ENCODE data around the gene AGO3. TPM values are rescaled to one million over a fixed set of nuclear protein-coding genes. Genes with fewer than 3 reads are reported as not detected.

The AGO3 gene
- total RNA-seq, 1 donor from 2014 or later = 33.9 TPM

DNA sequence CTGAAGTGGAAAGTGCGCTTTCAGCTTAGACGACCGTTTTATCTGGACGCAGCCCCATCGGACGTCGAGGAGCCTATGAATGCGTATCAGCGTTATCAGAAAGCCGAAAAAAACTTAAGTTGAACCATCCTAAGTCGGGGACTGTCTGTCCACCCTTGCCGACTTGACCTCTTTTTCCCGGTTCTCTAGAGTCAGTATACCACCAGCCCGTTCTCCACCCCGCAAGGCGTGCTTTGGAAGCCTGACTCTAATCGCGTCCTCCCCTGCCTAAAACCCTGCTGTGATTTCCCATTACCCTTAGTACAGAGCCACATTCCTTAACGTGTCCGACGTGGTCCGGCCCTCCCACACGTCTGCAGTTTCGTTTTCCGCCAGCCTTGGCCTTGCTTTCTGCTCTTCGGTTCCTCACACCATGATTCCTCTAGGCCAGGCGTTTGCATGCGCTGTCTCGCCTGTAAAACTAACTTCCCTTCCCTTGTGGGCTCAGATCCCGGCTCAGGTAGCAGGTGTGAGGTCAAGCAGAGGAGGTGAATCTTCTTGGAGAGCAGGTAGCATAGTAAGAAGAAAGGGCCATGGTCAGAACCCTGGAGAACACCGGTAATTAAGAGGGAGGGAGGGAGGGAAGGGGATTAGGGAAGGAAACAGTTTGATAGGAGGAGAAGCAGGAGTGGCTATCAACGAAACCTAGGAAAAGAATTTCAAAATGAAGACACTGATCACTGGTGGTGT is 158.7 kb downstream of the AGO3 start:
- H3K9me3 ChIP-seq = no peaks in the 10 kb centered on the region
- H3K4me1 ChIP-seq = peaks cover 41% of the 10 kb centered on the region
- ATAC-seq = peak; percentile 23 to 55
- peak overlapping the region; percentile 98 for H3K4me3 ChIP-seq
- intact Hi-C loops (cut with DNase I) = no loop called here
- H3K27ac ChIP-seq = peak overlapping the region; percentile 95
- TF ChIP-seq, protein P1, sequence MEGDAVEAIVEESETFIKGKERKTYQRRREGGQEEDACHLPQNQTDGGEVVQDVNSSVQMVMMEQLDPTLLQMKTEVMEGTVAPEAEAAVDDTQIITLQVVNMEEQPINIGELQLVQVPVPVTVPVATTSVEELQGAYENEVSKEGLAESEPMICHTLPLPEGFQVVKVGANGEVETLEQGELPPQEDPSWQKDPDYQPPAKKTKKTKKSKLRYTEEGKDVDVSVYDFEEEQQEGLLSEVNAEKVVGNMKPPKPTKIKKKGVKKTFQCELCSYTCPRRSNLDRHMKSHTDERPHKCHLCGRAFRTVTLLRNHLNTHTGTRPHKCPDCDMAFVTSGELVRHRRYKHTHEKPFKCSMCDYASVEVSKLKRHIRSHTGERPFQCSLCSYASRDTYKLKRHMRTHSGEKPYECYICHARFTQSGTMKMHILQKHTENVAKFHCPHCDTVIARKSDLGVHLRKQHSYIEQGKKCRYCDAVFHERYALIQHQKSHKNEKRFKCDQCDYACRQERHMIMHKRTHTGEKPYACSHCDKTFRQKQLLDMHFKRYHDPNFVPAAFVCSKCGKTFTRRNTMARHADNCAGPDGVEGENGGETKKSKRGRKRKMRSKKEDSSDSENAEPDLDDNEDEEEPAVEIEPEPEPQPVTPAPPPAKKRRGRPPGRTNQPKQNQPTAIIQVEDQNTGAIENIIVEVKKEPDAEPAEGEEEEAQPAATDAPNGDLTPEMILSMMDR (IDR thresholded peaks at IDR 0.05) = no peak
- H3K27me3 ChIP-seq (ENCODE audit: low read depth) = peaks cover 7% of the 10 kb centered on the region
- DNase-seq = no peak
- peaks cover 44% of the 10 kb centered on the region for H3K36me3 ChIP-seq

DNA sequence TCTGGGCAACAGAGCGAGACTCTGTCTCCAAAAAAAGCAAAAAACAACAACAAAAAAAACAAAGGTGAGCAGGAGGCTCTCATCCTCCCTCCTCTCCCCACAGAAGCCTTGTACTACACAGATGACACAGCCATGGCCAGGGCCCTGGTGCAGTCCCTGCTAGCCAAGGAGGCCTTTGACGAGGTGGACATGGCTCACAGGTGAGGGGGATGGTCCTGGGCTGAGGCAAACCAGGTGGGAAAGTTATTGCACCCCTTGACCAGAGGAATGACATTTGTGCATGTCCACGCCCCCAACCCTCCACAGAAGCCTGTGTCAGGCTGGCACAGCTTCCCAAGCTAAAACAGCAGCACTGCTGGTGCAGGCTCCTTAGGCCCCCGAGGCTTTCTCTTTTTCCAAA is 160.2 kb downstream of the AGO3 start:
- TF ChIP-seq, protein P1 (IDR thresholded peaks at IDR 0.05) = no peak
- no peak for DNase-seq
- Histone ChIP-seq H3K27me3 (ENCODE audit: low read depth) (no peaks in the 10 kb centered on the region), H3K9me3 (no peaks in the 10 kb centered on the region), H3K27ac (no peak overlapping the region), H3K4me3 (no peak overlapping the region), H3K4me1 (peaks cover 53% of the 10 kb centered on the region), H3K36me3 (peaks cover 54% of the 10 kb centered on the region)
- intact Hi-C loops (cut with DNase I) = no loop called here
- ATAC-seq = no peak

DNA sequence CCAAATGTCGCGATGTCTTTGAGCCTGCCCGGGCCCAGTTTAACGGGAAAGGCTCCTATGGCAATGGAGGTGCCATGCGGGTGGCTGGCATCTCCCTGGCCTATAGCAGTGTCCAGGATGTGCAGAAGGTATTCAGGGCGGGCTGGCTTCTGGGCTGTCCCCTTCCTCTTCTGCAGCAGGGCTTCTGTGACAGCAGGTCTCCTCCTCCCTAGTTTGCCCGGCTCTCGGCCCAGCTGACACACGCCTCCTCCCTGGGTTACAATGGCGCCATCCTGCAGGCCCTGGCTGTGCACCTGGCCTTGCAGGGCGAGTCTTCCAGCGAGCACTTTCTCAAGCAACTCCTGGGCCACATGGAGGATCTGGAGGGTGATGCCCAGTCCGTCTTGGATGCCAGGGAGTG is 160.8 kb downstream of the AGO3 start:
- no peak overlapping the region for H3K27ac ChIP-seq

DNA sequence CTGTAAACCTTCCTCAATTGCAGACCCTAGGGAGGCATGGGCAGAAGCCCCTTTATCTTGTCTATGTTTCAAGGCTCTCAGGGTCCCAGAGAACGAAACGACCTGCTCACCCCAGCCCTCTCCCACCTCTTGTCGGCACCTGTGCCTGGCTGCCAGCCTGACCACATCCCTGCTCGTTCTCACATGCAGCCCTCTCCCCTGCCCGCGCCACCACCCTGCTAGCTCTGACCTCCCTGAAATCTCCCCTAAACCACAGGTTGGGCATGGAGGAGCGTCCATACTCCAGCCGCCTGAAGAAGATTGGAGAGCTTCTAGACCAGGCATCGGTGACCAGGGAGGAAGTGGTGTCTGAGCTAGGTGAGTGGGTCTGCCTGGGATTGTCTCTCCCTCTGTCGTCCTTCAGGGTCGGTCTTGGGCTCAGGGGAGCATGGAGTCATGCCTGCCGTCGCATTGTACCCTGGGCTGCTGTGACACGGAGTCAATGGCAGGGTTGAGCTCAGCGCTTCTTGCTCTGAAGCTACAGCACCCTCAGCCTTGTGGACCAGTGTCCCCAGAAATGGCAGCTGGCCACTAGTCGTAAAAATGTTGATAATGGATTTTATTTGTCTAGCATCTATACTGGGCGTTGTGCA is 161.4 kb downstream of the AGO3 start:
- H3K36me3 ChIP-seq = peaks cover 54% of the 10 kb centered on the region
- H3K4me1 ChIP-seq = peaks cover 59% of the 10 kb centered on the region
- no peaks in the 10 kb centered on the region for H3K27me3 ChIP-seq (ENCODE audit: low read depth)
- ATAC-seq (no peak), DNase-seq (no peak)
- TF ChIP-seq, protein P1 (IDR thresholded peaks at IDR 0.05) = no peak
- intact Hi-C loops (cut with DNase I) = no loop called here
- H3K27ac ChIP-seq = no peak overlapping the region
- H3K4me3 ChIP-seq = no peak overlapping the region
- H3K9me3 ChIP-seq = no peaks in the 10 kb centered on the region

More for the DNA sequence above, 160.8 kb downstream of the AGO3 start:
- no peak for ATAC-seq
- no peak for DNase-seq
- peaks cover 59% of the 10 kb centered on the region for H3K4me1 ChIP-seq
- H3K27me3 ChIP-seq (ENCODE audit: low read depth) = no peaks in the 10 kb centered on the region
- H3K36me3 ChIP-seq = peaks cover 54% of the 10 kb centered on the region
- TF ChIP-seq, protein P1 (IDR thresholded peaks at IDR 0.05) = no peak
- H3K9me3 ChIP-seq = no peaks in the 10 kb centered on the region
- intact Hi-C loops (cut with DNase I) = no loop called here
- no peak overlapping the region for H3K4me3 ChIP-seq

DNA sequence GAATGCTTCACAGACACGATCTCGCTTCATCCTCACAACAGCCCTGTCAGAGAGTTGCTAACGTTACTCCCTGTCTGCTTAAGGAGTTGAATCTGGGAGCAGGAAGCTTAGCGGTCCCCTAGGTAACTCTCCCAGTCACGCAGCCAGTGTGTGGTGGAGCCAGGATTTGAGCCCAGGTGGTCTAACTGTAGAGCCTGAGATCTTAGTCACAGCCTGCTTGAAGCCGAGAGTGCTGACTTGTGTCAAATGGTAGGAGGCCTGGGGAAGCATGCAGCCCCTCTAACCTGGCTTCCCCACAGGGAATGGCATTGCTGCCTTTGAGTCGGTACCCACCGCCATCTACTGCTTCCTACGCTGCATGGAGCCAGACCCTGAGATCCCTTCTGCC is 161.9 kb downstream of the AGO3 start:
- TF ChIP-seq, protein P1 (IDR thresholded peaks at IDR 0.05) = no peak
- no peak for DNase-seq

More for the DNA sequence above, 161.9 kb downstream of the AGO3 start:
- Histone ChIP-seq H3K4me3 (no peak overlapping the region), H3K27ac (no peak overlapping the region), H3K27me3 (ENCODE audit: low read depth) (no peaks in the 10 kb centered on the region), H3K9me3 (no peaks in the 10 kb centered on the region), H3K36me3 (peaks cover 54% of the 10 kb centered on the region), H3K4me1 (peaks cover 59% of the 10 kb centered on the region)
- intact Hi-C loops (cut with DNase I) = no loop called here
- ATAC-seq = no peak

Measured in lower lobe of right lung (tissue), 2 donors.